ENCODE data around the gene TLL2.

The TLL2 gene

DNA sequence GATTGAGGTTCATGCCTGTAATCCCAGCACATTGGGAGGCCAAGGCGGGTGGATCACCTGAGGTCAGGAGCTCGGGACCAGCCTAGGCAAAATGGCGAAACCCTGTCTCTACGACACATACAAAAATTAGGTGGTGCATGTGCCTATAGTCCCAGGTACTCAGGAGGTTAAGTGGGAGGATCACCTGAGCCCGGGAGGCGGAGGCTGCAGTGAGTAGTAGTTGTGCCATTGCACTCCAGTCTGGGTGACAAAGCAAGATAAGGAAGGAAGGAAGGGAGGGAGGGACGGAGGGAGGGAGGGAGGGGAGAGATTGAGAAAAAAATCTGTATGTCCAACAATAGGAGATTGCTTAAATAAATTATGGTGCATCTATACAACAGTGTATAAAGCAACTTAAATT, 13.2 kb downstream of the TLL2 start:
- no peak overlapping the region for H3K4me3 ChIP-seq
- H3K9me3 ChIP-seq (replicated peaks in 1 of 11), result no peaks in the 10 kb centered on the region
- no peak overlapping the region for H3K9ac ChIP-seq
- no peak overlapping the region for H3K27ac ChIP-seq
- no peak for TF ChIP-seq Cebpa-rat (IDR thresholded peaks at IDR 0.05)
- no peaks in the 10 kb centered on the region for H3K36me3 ChIP-seq
- no peaks in the 10 kb centered on the region for H3K4me1 ChIP-seq
- no peak overlapping the region for H3K4me2 ChIP-seq
- H4K20me1 ChIP-seq, result no peaks in the 10 kb centered on the region; a peak in 1 of 22 replicates
- H3K27me3 ChIP-seq, result no peaks in the 10 kb centered on the region

DNA sequence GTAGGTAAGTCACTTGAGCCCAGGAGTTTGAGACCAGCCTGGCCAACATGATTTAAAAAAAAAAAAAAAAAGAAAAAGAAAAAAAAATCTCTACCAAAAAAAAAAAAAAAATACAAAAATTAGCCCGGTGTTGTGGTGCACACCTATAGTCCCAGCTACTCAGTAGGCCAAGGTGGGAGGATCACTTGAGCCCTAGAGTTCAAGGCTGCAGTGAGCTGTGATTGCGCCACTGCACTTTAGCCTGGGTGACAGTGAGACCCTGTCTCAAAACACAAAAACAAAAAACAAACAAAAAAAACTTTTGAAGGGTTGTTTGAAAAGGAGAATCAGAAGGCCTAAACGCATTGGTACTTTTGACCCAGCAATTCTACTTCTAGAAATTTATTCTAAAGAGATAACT, 13.7 kb downstream of the TLL2 start:
- Histone ChIP-seq H3K27ac (no peak overlapping the region), H3K9ac (no peak overlapping the region)

DNA sequence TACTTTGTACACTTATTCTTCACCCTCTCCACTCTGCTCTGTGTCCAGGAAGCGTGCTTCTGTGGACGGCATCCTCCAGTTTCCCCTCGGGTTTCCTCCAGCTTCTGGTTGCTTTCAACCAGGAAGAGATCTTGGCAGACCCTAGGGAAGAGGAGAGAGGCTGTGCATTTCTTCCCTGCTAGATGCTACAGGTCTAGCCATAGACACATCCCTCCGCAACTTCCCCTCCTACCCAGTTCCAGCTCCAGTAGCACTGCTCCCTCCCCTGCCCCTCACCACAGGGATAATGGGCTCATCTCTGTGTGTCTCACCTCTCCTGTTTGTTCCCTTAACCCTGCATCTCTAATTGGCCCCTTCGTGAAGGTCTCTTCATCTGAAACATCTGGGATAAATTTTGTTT, 16.3 kb downstream of the TLL2 start:
- Histone ChIP-seq H3K4me2 (no peak overlapping the region), H3K27ac (no peak overlapping the region), H4K20me1 (peaks cover 0 to 6% (median 0%) of the 10 kb centered on the region in 11 experiments; a peak in 3 of 22 replicates), H3K4me3 (no peak overlapping the region), H3K4me1 (no peaks in the 10 kb centered on the region), H3K9ac (no peak overlapping the region), H3K9me3 (replicated peaks in 1 of 11) (no peaks in the 10 kb centered on the region), H3K27me3 (no peaks in the 10 kb centered on the region), H3K36me3 (no peaks in the 10 kb centered on the region)
- no peak for TF ChIP-seq Cebpa-rat (IDR thresholded peaks at IDR 0.05)

More for the DNA sequence above, 13.7 kb downstream of the TLL2 start:
- Histone ChIP-seq H3K4me2 (no peak overlapping the region), H4K20me1 (no peaks in the 10 kb centered on the region; a peak in 1 of 22 replicates), H3K4me1 (no peaks in the 10 kb centered on the region), H3K27me3 (no peaks in the 10 kb centered on the region), H3K4me3 (no peak overlapping the region), H3K9me3 (replicated peaks in 1 of 11) (no peaks in the 10 kb centered on the region), H3K36me3 (no peaks in the 10 kb centered on the region)
- TF ChIP-seq Cebpa-rat (IDR thresholded peaks at IDR 0.05), result no peak

DNA sequence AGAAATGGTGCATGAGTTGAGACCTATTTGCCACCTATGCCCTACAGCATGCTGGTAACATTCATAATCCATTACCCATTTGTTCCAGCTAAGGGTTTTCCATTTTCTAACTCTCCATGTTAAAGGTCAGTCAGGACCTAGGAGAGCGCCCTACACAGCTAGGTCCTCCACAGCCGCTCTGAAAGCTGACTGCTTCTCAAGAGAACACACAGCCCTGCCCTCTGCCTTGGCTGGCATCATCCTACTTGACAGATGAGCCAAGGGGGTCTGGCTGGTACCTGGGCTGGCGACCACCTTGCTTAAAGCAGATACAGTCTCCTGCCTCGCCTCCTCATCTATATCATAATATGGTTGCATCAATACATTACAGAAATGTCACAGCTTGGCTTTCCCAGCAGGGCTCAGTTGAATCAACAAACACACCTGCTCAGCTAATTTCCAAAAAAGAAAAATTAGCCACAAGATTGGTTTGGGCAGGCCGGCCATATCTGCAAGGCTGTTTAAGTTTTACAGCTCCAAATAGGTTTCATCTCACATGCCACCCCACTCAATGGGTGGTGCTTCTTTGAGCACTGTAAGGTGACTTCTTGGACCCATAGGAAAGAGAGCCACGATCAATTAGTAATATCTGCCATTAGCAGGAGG, 17.3 kb downstream of the TLL2 start:
- Histone ChIP-seq H4K20me1 (peaks cover 0 to 6% (median 0%) of the 10 kb centered on the region in 11 experiments; a peak in 3 of 22 replicates), H3K27me3 (no peaks in the 10 kb centered on the region), H3K4me2 (no peak overlapping the region), H3K36me3 (no peaks in the 10 kb centered on the region), H3K4me1 (no peaks in the 10 kb centered on the region), H3K9ac (no peak overlapping the region), H3K27ac (no peak overlapping the region), H3K9me3 (replicated peaks in 1 of 11) (no peaks in the 10 kb centered on the region), H3K4me3 (no peak overlapping the region)
- TF ChIP-seq Cebpa-rat (IDR thresholded peaks at IDR 0.05), result no peak

DNA sequence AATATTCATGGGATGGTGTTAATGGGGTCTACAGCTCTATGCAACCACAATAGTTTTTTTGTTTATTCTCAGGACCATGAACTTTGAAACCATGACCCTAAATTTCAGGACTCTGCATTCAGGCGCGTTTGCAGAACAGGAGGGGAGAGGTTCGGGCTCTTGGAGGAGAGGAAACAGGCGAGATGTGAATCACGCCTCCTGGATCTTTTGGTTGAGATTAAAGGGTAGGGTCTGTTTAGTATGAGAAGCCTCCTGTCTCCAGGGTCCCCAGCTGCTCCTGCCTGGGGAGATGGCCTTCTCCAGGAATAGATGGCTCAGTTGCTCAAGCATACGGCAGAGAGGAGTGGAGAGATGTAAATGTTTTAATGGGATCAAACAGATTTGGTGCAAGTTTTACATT, 18.2 kb downstream of the TLL2 start:
- TF ChIP-seq Cebpa-rat (IDR thresholded peaks at IDR 0.05), result no peak

DNA sequence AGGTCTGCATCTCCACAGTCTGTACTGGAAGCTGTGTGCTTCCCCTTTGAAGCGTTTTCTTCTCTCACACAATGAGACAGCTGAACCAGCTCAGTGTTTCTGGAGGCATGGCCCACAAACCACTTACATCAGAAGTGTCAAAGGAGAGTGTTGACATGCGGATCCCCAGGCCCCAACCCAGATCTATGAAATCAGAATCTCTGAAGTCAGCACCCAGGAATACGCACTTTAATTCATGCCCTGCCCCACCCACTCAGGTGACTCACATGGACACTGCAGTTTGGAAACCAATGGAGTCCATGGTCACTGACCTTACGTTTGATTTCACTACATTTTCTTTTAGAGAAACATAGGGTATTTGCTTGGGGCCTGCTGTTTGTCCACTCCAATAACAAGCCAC, 19.0 kb downstream of the TLL2 start:
- TF ChIP-seq Cebpa-rat (IDR thresholded peaks at IDR 0.05), result no peak
- Histone ChIP-seq H4K20me1 (peaks cover 0 to 6% (median 0%) of the 10 kb centered on the region in 11 experiments; a peak in 3 of 22 replicates), H3K27ac (no peak overlapping the region), H3K4me2 (no peak overlapping the region), H3K27me3 (no peaks in the 10 kb centered on the region), H3K36me3 (no peaks in the 10 kb centered on the region), H3K4me3 (no peak overlapping the region), H3K4me1 (no peaks in the 10 kb centered on the region), H3K9ac (no peak overlapping the region), H3K9me3 (replicated peaks in 1 of 11) (no peaks in the 10 kb centered on the region)

More for the DNA sequence above, 18.2 kb downstream of the TLL2 start:
- Histone ChIP-seq H3K4me3 (no peak overlapping the region), H3K27me3 (no peaks in the 10 kb centered on the region), H3K4me1 (no peaks in the 10 kb centered on the region), H4K20me1 (peaks cover 0 to 6% (median 0%) of the 10 kb centered on the region in 11 experiments; a peak in 3 of 22 replicates), H3K9ac (no peak overlapping the region), H3K27ac (no peak overlapping the region), H3K36me3 (no peaks in the 10 kb centered on the region), H3K4me2 (no peak overlapping the region), H3K9me3 (replicated peaks in 1 of 11) (no peaks in the 10 kb centered on the region)

DNA sequence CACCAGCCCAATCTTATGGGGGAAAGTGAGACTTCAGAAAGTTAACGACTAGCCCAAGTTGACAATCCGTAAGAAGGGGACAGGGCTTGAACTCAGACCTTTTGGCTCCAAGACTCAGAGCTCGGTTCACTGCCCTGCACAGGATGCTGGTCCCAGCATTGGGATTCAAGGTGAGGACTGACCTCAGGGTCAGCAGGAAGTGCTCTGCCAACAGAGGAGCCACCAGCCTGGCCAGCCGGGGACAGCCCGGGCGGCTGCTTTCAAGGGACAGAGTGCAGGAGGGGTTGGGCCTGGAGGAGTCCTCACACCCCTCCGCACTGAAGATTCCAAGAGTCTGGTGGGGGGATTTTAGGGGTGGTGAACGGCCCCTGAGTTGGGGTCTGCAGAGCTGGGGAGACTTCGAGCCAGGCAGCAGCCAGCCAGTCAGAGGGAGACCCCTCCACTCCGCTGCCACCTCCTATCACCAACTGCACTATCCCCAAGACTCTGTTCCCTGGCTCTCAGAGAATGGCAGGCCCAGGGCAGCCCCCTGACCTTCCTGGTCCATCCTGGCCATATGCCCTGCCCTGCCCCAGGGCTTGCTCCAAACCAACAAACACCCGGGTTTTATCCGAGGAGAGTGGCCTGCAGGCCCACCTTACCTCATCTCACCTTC, 19.7 kb downstream of the TLL2 start:
- no peak overlapping the region for H3K9ac ChIP-seq
- H3K36me3 ChIP-seq, result no peaks in the 10 kb centered on the region
- peaks cover 0 to 6% (median 0%) of the 10 kb centered on the region in 11 experiments; a peak in 3 of 22 replicates for H4K20me1 ChIP-seq
- no peak overlapping the region for H3K27ac ChIP-seq
- no peaks in the 10 kb centered on the region for H3K9me3 ChIP-seq (replicated peaks in 1 of 11)
- no peak overlapping the region for H3K4me3 ChIP-seq
- no peaks in the 10 kb centered on the region for H3K4me1 ChIP-seq
- no peaks in the 10 kb centered on the region for H3K27me3 ChIP-seq
- TF ChIP-seq Cebpa-rat (IDR thresholded peaks at IDR 0.05), result no peak
- H3K4me2 ChIP-seq, result no peak overlapping the region

DNA sequence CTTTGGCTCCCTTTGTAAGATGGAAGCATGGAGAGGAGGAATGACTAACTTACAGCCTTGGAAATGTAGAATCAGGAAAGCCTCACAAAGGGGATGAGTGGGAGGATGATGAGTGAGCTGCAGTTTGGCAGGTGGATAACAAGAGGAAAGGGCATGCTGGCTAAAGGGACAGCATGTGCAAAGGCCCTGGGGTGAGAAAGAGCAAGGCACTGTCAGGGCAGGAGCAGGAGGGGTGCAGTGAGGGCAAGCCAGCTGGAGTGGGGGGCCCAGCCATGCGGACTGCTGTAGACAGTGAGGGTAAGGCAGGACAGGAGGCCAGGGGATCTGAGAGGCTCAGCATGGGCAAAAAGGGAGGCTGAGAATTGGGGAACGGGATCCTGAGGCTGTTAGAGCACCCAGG, 20.5 kb downstream of the TLL2 start:
- no peaks in the 10 kb centered on the region for H3K27me3 ChIP-seq

DNA sequence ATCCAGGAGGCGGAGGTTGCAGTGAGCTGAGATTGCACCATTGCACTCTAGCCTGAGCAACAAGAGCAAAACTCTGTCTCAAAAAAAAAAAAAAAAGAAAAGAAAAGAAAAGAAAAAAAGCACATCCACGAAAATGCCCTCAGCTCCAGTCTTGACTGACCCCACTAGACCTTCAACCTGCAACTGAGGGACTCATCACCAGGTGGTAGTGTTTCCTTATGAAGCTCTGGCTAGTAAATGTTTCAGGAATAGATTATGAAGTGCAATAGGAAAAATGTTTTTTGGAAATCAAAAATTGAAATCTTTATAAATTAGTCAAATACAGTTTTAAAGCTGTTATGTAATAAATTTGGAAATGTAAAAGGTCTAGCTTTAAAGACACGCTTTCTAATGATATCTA, 22.4 kb downstream of the TLL2 start:
- no peak overlapping the region for H3K9ac ChIP-seq
- no peaks in the 10 kb centered on the region for H3K4me1 ChIP-seq
- no peak for TF ChIP-seq Cebpa-rat (IDR thresholded peaks at IDR 0.05)
- no peaks in the 10 kb centered on the region for H3K9me3 ChIP-seq (replicated peaks in 1 of 11)
- H3K27me3 ChIP-seq, result no peaks in the 10 kb centered on the region
- H3K4me3 ChIP-seq, result no peak overlapping the region
- peaks cover 0 to 6% (median 0%) of the 10 kb centered on the region in 11 experiments; a peak in 3 of 22 replicates for H4K20me1 ChIP-seq
- no peak overlapping the region for H3K27ac ChIP-seq
- H3K36me3 ChIP-seq, result no peaks in the 10 kb centered on the region
- no peak overlapping the region for H3K4me2 ChIP-seq

More for the DNA sequence above, 20.5 kb downstream of the TLL2 start:
- H3K27ac ChIP-seq, result no peak overlapping the region
- H3K4me1 ChIP-seq, result no peaks in the 10 kb centered on the region
- no peak for TF ChIP-seq Cebpa-rat (IDR thresholded peaks at IDR 0.05)
- H4K20me1 ChIP-seq, result peaks cover 0 to 6% (median 0%) of the 10 kb centered on the region in 11 experiments; a peak in 3 of 22 replicates
- no peak overlapping the region for H3K4me3 ChIP-seq
- H3K4me2 ChIP-seq, result no peak overlapping the region
- H3K9ac ChIP-seq, result no peak overlapping the region
- H3K9me3 ChIP-seq (replicated peaks in 1 of 11), result no peaks in the 10 kb centered on the region
- H3K36me3 ChIP-seq, result no peaks in the 10 kb centered on the region
